NCI-H146 treated with DMSO at 0.1 percent for 48 hours (cell line): ENCODE results near the gene C1R.

ENCODE experiments used
- DNase-seq: peaks from one replicate; lab custom pipeline; 2025; ENCODE audit not compliant: unreplicated experiment; lab: John Stamatoyannopoulos, UW

C1R gene

DNA sequence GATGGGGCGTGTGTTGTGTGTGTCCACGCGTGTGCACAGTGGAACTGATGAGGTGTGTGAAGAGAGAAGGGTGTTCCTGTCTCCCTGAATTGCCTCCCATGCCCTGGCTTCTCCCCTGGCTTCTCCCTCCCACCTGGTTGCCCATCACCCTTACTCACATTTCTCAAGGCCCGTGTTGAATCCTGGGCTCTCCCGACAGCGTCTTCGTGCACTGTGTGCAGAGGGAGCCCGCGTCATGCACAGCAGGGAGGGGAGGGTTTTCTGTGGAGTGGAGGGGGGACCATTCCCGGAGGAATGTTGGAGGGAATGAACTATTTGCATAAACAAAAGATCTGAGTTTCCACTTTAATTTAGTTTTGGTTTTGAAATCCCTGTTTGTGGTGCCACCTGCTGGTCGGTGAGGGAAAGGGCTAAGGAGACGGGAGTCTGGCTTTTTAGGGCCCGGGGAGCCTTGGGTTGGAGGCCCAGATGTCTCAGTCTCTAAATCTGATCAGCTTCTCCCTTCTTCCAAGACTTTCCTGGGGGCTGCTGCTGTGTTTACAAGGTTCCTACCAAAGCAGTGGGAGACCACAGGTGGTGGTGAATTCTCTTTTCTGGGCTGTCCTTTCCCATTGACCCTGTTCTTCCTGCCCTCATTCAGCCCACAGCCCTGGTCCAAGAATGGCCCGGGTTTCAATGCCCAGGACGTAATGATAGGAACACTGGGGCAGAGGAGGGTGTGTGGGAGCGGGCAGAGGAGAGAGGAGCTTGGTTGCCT lies at the start of gene C1R:
Gene C1R, minus strand, starts transcription at position 217 of the 757 bp plus-strand sequence. Its CDS starts 57 bp downstream, at position 160.
- DNase-seq, result peak; percentile 55

GRCh38 chr12:7141351-7142005 lies 49.2 kb upstream of the C1R start:
- no peak for DNase-seq

GRCh38 chr12:7139200-7139599 lies 47.0 kb upstream of the C1R start:
- DNase-seq, result no peak

DNA sequence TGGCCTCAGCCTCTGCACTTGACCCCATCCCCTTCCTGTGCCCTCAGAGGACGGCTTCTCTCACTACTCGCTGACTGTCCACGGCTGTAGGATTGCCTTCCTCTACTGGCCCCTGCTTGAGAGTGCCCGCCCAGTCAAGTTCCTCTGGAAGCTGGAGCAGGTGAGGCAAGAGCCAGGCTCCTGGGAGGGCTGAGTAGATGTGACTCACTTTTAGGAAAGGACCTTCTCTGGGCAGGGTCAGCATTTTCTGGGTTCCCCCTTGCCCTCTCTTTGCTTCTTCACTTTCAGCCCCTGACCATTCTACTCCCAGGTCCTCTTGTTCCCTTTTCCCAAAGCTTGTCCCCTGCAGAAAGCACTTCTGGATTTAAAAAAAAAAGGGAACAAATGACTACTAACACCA lies 45.7 kb upstream of the C1R start:
- no peak for DNase-seq

GRCh38 chr12:7136676-7137075 lies 44.4 kb upstream of the C1R start:
- DNase-seq, result no peak

GRCh38 chr12:7136071-7136470 lies 43.8 kb upstream of the C1R start:
- DNase-seq, result no peak

DNA sequence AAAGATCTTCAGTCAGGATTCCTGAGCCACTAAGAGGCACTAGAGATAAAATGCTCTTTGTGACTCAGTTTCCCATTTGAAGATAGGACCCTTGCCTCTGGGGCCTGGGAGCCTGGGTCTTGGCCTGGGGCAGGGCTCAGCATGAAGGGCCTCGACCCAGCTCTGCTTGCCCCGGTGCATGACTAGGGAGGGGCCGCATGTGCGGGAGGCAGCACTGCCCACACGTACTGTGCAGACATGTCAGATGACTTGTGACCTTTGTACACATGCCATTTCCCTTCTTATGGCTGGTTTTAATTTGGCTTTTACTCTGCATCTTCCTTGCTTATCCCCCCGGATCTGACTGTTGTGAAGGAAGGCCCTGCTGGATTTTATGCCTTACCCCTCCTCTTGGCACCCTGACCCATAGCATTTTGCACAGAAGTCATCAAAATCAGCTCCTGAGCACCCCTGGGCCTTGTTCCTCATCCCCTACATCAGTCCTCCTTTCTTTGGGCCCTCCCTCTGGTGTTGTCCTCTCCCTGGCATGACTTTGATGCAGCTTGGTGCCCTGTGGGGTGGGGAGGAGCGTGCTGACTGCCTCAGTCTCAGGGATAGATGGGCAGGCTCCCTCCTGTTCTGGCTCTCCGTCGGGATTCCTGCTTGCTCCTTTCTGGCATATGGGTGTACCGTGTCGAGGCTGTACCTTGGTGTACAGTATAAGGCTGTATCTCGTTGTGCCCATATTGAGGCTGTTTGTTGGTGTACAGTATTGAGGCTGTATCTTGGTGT lies 42.3 kb upstream of the C1R start:
- no peak for DNase-seq

DNA sequence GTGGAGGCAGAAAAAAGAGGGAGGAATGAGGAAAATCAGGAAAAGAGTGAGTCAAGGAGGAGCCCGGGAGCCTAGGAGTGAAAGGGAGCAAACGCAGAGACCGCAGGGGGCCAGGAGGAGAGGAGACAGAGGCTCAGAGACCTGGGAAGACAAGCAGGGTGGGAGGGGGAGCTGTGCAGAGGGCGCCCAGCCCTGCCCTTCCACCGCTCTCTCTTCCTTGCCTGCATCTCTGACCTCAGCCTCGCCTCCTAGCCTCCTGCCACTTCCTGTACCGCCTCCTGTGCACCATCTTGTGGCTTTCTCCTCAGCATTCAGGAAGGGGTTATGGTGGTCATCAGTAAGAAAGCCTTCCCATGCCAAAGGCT lies 39.2 kb upstream of the C1R start:
- no peak for DNase-seq

DNA sequence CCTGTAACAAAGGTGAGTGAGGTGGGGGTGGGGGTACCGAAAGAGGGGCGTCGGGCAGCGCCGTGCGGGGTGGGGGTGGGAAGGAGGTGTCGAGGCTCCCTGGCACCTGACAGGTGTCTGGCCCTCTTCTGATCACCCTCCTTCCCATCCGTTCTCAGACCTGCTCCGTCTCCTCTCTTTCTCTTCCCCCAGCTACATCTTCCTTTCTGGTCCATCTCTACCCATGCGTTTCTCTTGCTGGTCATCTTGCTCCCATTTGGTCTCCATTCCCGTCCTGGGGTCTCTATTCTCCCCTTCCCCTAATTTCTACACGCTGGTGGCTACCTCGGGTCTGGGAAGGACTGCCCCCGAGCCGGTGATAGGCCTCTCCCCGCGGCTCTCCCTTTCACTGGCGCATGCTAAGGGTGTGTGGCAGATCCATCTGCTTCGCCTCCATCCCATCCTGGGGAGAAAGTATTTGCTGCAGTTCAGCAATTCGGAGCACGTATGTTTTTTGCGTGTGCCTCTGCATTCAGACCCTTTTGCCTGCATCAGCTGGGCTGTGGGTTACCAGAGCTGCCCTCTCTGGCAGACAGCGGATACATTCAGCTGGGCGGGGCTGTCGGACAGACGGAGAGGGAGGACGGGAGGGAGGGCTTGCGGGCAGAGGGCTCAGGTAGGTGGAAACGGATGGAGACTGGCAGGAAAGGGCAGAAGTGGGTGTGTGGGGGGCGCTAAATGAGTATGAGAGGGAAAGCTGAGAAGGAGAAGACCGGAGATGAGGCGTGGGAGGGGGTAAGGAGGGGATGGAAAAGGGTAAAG lies 38.7 kb upstream of the C1R start:
- peak; percentile 80 for DNase-seq

- DNase-seq, result peak; percentile 93
These were observed 37.8 kb upstream of the C1R start, which contains the start of gene CLSTN3 for GRCh38 chr12:7129872-7130691. Gene CLSTN3, plus strand, starts transcription at chr12:7130371. Its CDS starts 278 bp downstream, at chr12:7130649.

DNA sequence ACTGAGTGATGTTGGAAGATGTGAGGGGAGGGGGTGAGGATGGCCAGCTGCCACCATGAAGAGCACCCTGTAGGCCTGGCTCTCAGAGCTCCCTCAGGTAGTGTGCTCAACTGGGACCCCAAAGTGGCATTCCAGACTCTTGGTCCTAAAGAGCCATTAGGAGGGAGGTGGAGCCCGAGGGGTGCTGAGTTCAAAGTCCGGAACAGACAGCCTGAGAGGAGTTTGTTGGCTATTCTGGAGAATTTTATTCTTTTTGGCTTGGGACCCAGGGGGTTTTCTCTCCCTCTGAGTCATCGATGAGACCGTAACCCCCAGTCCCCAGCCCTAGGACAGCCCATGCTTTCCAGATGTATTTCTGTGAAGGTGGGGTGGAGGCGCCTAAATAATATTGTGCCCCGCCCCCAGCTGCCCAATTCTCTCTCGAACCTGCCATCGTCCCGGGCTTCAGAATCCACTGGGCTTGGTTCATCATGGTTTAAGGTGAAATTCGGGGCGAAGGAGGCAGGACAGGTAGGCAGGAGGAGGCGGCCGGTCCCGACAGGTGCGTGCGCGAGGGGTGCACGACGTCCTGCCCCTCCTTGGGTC lies 37.1 kb upstream of the C1R start:
- no peak for DNase-seq

GRCh38 chr12:7128681-7129286 lies 36.5 kb upstream of the C1R start, which contains the start of gene RBP5:
Gene RBP5, minus strand, starts transcription at chr12:7128889. Its CDS starts 114 bp downstream, at chr12:7128775.
- no peak for DNase-seq

DNA sequence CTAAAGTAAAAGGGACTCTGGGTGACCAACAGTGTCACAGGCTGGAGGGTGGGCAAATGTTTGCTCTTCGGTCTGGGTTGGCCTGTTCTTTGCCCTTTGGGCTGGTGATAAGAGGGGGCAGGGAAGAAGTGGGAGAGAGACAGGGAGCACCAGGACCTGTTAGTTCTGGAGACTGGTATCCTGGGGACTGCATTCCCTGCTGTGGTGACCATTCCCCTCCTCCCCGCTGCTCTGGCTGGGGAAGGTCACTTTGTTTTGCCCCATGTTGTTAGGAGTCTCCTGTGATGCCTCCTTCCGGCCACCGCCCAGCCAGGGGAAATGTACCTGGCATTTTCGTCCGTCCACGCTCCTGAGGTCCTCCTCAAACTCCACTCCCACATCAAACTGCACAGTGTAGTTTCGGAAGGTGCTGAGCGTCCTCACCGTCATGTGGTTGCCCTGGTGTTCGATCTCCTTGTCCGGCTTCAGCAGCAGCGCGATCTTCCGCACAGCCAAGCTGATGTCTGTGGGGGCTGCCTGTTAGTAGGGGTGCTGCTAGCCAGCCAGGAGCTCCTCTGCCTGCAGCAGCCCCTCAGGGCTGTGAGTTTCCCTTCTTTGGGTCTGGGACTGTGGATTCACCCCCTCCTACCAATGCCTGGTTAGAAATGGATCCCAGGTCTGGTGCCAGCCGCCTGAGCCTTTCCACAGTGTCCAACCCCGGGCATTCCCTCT lies 35.8 kb upstream of the C1R start:
- DNase-seq, result no peak

GRCh38 chr12:7125632-7126227 lies 33.5 kb upstream of the C1R start:
- no peak for DNase-seq

DNA sequence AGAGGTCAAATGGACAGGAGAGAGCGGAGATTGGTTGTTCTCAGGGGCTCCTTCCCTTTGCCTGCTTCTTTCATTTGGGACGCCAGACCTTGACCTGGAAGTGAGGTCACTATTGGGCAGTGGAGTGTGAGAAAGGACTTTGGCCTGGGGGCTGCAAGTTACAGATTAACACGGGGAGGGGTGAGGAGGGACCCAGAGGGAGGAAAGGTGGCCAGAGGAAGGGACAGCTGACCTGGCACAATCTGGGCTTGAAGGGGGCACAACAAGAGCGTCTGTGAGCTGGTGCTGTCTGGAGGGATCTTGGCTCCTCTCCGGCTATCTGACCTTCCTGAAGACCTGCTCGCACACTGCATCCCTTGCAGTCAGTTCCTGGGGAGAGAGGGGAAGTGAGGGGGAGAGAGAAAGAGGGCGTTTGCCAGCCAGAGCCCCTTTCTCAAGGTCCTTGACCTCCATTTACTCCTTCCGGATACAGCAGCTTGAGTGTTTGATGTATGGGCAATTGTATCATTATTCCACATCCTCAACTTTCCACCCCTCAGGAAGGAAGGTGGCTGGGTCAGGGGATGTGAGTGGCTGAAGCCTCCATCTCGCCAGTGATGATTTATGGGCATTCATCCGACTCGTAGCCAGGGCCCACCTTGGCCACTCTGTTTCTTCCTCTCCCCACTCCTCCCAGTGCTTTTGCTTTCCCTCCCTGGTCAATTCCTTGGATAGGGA lies 31.7 kb upstream of the C1R start:
- no peak for DNase-seq

DNA sequence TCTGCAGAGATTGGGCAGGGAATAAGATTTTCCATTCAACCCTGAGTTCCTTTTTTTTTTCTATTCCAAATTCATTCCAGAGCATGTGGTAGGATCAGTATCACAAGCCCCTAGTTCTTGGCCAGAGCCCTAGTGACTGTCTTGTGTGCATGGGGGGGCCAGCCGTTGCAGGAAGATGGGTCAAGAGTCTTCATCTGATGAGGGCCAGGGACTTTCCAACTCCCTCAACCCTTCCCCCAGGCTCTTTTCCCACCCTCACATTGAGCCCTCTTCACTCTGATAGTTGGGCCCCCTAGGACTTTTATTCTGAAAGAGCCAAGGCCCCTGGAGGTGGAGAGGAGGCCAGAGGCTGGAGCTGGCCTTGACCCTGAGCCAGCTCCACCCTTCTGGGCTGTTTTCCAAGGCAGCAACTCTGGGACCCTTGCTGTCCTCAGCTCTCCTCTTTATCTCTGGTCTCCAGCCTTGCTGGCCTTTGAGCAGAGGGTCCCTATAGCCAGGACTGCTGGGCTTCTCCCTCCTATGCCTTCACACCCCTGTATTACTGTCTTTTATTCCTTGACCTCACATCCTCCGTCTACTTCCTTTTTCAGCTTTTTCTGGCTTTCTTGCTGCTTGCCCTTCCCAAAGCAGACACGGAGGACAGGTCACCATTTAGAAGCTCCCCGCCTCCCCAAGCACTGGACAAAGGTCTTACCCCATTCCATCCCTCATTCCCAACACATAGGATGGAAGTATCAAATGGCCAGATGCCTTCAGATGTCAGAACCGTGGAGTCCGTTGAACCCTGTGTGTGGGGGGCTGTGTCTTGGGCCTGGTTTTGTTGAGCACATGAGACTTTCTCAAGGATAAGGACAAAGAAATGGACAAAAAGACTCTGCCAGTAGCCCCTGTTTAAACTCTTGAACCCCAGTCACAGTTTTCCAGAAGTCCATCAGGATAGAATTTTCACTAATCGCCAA lies 30.8 kb upstream of the C1R start:
- no peak for DNase-seq
